ENCODE measurements around the gene LRRC8B.

LRRC8B gene

DNA sequence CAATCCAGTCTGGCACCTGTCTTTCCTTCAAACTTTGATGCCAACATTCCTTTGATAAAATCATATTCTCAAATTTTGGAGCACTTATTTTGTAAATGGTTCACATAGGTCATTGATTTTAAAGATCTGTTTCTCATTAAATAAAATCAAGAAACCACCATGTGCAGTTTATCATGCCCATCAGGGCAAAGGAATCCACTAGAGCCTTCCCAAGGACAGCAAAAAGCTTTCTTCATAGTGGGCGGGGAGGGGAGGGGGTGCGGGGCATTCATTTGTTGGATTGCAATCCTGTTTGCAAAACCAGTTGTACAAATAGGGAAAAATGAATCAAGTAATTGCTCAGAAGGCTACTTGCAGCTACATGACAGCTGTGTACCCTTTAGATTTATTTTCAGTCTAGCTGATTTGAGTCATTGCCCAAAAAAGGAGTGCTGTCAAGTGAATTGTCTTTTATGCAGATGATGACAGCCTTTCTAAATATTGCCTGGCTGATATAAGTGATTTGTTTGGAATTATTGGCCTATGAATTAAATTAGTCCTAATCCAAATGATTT lies 23.0 kb downstream of the LRRC8B start:
- DNase-seq (ENCODE audit: low read depth), result peak; percentile 16

DNA sequence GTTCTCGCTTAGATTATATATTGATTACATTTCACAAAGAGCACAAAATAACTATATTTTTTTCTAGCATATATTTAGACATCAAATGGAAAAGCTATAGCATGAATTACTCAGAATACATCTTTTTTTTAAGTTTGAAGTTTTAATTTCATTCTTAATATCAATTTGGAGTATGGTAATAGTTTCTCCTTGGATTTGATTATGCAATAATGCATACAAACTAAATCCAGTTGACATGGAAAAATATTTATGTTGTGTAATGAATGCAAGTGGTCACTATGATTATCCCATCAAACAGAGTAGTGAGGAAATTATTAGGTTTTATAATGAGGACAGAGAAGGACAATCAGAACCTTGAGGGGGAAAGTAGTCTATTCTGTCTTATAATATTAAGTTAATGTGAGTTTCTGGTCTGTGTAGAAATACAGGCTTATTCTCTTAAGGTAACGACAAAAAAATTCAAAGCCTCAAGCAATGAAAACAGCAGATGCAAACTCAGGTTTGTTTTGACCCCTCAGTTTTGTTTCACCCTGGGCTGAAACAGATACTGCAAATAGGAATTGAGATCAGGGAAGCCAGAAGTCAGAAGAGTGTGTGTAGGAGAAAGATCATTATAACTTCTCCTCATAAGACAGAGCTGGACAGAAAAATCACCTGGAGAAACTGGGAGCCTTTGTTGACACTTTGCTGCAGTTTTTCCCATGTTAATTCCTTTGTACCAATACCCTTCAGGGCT lies 23.7 kb downstream of the LRRC8B start:
- no peak for DNase-seq (ENCODE audit: low read depth)

DNA sequence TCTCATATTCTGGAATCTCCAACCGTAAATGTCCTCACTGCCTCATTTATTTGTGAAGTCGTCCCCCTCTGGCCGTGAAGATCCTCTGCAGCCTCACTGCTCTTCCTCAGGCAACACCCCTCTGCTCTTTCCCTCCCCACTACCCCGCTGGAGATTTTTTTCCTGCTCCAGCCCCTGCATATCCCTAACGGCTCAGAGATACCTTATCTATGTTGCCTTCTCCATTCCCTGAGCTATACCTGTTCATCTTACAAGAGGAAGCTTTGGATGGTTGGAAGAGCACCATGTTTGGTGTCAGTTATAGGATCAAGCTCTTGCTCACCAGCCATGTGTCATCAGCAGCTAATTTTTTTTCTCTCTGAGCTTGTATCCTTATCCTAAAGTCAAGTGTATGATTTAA lies 26.4 kb downstream of the LRRC8B start:
- DNase-seq (ENCODE audit: low read depth), result no peak

DNA sequence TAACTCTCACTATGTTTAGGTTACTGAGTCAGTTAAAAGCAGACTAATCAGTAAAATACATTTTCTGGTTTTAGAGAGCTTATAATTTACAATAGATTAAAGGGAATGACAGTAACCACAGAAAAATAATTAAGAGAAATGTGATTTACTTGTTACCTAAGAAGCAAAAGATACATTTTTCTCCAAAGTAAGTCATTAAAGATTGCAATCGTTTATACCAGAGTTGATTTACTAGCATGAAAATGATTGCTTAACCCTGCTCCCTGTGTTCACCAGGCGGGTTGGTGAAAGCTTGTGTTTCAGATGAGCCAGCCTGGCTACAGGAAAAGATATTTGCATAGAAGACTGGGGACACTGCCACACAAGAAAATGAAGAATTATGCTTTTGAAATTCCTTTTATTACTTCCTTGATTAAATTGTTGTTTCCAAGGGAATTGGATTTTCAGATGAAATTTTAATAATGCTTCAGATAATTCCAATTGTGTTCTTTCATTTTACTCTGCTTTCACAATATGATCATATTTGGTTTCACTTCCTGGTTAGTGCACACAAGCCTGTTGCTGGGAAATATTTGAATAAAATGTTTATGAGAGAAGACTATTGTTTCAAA lies 27.9 kb downstream of the LRRC8B start:
- DNase-seq (ENCODE audit: low read depth), result peak; percentile 5

DNA sequence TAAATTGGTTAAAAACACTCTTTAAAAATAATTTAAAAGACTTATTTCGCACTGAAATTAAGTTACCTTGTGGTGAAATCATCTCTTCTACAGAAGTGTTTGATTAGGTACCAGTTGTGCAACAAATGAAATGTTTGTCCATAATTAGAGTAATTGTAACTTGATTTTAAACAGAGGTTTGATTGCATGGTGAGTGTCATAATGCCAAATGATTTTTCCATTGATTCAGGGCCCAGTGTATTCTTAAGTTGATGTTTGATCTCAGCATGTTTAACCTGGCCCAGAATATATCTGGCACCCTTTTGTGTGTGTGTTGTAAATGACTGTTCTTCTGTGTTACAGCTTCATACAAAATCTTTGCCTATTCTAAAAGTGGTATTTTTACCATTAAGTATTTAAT lies 28.5 kb downstream of the LRRC8B start:
- no peak for DNase-seq (ENCODE audit: low read depth)

- DNase-seq (ENCODE audit: low read depth), result no peak
Measured at GRCh38 chr1:89555550-89555949, 30.9 kb downstream of the LRRC8B start.

- no peak for DNase-seq (ENCODE audit: low read depth)
Measured at GRCh38 chr1:89556726-89557444, 32.3 kb downstream of the LRRC8B start.

- DNase-seq (ENCODE audit: low read depth), result no peak
Measured at GRCh38 chr1:89557445-89557825, 32.8 kb downstream of the LRRC8B start.

- no peak for DNase-seq (ENCODE audit: low read depth)
Measured at GRCh38 chr1:89557956-89558355, 33.3 kb downstream of the LRRC8B start.

DNA sequence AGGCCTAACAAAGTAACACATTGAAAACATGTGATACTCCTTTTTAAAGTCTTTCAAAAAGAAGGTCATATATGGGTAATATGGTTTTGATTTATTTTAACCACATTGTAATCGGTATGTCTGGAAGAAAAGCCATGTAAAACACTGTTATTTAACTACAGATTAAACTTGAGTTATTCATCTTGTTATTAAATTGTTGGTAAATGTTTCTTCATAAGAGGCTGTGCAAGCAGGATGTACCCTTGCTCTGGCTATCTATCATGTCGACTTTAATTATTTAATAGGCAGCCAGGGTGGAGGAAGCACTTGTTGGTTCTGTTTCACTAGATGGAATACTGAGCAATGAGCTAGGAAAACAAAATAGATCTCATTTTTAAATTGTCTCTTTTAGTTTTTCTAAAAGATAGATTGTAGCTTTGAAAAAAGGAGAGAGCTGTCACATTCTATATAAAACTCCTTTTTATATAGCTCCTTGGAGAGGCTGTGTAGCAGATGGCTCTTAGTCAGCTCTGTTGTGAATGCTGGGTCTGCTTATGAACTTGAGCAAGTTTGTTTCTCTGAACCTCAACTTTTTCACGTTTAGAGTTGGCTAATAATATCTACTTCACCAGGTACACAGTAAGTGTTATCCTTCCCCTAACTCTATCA lies 39.5 kb downstream of the LRRC8B start:
- DNase-seq (ENCODE audit: low read depth), result no peak

DNA sequence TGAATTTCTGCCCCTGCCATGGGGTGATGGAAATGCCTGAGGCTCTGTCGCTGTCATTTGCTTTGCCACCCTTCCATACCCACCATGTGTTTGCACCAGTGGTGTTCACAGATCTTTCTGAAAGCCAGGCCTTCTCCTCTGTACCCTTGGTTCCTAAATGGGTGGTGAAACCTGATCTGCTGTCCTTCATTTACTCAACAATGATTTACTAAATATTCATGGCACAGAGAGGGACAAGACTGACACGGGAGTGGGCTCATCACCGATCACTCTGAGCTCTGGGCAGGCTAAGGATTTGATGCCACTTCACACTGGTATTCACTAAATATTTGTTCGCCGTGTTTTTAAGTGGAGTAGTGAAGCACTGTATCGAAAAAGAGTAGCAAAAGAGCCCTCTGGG lies 40.9 kb downstream of the LRRC8B start:
- DNase-seq (ENCODE audit: low read depth), result no peak

DNA sequence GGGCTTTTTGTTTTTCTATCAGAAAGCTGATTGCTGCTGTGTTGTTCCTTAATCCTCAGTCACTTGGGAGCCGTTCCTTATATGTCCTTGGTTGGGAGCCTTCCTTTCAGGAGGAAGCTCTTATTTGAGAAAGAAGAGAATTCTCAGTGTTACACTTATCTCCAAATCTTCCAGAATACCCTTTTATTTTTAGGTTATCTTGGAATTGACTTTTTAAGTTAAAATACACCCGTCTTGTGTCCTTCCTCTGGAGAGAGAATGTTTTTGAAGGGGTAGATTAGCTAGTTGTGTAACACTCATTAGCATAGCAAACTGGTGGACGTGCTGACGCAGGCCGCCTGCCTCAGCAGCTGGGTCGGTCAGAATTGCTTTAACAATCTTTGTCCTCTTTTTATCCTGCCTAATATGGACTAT lies 42.1 kb downstream of the LRRC8B start:
- DNase-seq (ENCODE audit: low read depth), result no peak

GRCh38 chr1:89567797-89568196 lies 43.2 kb downstream of the LRRC8B start:
- no peak for DNase-seq (ENCODE audit: low read depth)

- no peak for DNase-seq (ENCODE audit: low read depth)
Measured at GRCh38 chr1:89573410-89573809, 48.8 kb downstream of the LRRC8B start.

DNA sequence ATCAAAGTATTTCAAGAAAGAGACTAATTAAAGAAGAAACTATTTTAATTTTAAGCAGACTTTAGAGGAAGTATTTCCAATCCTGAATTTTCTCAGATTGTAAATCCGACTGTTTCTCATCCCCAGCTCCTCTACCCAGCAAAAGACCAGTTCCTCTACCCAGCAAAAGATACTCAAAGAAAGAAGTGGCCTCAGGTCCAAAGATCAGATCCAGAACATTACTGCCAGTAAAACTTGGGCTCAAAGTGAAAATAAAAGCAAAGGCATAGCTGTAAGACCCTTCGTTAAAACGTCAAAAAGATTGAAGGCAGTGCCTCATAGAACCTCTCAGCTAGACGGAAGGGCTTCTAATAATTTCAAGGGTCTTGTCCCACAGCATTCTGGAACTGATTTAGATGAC lies 50.0 kb downstream of the LRRC8B start:
- no peak for DNase-seq (ENCODE audit: low read depth)

DNA sequence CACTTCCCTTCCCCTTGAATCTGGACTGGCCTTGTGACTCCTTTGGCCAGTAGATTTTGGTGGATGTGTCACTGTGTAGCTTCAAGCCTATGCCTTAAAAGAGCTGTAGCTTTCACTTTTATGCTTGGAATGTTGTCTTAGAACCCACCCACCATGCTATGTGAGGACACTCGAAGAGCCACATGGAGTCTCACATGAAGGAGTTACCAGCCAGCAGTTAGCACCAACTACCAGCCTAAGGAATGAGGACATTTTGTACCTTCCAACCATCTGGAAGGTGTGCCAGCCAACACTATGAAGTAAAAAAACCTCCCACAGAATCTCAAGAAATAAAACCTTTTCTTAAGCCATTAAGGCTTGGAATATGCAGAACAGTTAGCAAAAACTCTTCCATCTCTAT lies 50.6 kb downstream of the LRRC8B start:
- DNase-seq (ENCODE audit: low read depth), result no peak

DNA sequence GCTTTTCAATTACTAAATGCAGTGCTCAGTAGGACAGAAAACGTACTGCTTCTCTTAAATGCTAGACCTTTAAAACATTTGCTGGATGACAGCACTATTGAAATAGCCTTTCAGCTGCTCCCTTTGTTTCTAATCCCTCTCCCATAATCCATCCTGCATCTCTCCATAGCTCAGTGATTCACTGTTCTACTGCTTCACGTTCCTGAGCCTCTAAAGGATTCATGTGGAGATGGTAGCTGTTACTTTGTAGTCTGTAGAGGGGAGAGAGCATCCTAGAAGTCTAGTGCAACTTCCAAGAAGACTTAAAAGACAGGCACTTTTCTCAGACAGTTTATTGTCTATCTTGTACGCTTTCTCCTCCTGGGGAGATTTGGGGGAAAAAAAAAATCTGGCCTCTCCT lies 51.4 kb downstream of the LRRC8B start:
- DNase-seq (ENCODE audit: low read depth), result no peak

DNA sequence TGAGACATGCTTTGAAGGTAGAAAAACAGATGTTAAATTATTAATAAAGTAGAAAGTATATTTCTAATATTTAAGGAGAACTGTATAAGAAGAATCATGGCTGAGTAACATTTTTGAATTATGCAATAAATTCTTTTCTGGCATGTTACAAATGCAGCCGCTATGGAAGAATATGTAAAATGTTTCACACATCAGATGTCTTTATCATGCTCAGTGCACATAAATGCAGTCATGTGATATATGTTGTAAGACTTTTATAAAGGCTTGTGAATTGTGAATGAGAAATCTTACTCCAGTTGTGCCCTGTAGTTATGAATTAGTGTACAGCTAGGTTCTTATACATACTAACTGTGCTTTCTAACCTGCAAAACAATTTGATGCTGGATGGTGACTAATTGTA lies 53.5 kb downstream of the LRRC8B start:
- no peak for DNase-seq (ENCODE audit: low read depth)

GRCh38 chr1:89578946-89579684 lies 54.5 kb downstream of the LRRC8B start:
- no peak for DNase-seq (ENCODE audit: low read depth)

GRCh38 chr1:89580036-89580435 lies 55.4 kb downstream of the LRRC8B start:
- no peak for DNase-seq (ENCODE audit: low read depth)

DNA sequence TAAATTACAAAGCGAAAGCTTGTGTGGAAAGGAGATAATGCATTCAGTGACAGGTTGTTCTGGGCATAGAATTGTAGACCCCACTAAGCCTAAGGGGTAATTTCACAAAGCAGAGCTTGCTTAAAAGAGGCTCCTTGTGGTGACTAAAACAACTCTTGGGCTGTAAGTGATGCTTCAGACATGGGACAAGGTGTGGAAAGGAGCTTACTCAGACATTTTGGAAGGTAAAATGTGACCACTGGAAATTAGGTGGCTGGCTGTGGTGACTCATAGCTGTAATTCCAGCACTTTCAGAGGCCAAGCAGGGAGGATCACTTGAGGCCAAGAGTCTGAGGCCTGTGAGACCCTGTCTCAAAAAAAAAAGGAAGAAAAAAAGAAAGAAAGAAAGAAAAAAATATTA lies 57.2 kb downstream of the LRRC8B start:
- no peak for DNase-seq (ENCODE audit: low read depth)

DNA sequence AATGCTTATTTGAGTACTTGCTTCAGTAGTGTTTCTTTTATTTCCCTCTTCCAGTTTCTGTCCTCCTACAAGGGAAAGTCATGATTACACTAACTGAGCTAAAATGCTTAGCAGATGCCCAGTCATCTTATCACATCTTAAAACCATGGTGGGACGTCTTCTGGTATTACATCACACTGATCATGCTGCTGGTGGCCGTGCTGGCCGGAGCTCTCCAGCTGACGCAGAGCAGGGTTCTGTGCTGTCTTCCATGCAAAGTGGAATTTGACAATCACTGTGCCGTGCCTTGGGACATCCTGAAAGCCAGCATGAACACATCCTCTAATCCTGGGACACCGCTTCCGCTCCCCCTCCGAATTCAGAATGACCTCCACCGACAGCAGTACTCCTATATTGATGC lies 57.9 kb downstream of the LRRC8B start:
- DNase-seq (ENCODE audit: low read depth), result no peak
